HG03039 (cell line): ENCODE results near the gene GPR35.

Experiments used
- ATAC-seq: cut with Tn5 transposase; IDR thresholded peaks from one replicate; pipeline ENCODE4 v1.9.1; 2021; ENCODE audit warnings: mild to moderate bottlenecking, moderate library complexity; ENCODE audit not compliant: unreplicated experiment

GPR35 gene

DNA sequence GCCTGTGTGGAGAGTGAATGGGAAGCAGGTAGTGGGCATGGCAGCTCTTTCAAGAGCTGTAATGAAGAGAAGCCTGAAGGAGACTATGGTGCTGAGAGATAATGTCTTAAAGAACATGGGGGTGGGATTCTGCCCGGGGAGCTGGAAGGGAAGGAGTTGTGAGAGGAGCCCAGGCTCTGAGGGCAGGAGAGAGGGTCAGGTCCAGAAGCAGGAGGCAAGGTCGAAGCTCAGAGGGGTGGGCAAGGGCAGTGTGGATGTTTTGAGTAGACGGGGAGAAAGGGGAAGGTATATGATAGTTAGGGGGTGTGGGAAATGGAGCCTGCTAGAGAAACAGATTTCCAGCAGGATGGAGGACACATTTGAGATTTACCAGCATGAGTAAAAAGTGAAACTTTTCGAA is 36.6 kb upstream of the GPR35 start:
- no peak for ATAC-seq

DNA sequence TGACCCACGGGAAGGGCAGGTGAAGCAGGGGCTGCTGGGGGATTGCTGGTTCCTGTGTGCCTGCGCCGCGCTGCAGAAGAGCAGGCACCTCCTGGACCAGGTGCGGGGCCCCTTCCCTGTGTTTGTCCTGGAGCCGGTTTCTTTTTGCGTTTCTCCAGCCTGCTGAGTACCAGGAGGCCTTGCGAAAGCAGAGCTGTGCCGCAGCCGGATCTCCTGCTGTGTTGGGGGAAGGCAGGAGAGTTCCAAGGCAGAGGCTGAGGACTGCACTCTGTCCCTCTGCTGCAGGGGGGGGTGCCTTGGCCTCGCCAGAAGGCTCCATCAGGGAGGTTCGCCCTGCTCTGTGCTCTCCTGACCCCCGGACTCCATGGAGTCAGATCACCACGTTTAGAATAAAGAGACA is 35.9 kb upstream of the GPR35 start:
- no peak for ATAC-seq

DNA sequence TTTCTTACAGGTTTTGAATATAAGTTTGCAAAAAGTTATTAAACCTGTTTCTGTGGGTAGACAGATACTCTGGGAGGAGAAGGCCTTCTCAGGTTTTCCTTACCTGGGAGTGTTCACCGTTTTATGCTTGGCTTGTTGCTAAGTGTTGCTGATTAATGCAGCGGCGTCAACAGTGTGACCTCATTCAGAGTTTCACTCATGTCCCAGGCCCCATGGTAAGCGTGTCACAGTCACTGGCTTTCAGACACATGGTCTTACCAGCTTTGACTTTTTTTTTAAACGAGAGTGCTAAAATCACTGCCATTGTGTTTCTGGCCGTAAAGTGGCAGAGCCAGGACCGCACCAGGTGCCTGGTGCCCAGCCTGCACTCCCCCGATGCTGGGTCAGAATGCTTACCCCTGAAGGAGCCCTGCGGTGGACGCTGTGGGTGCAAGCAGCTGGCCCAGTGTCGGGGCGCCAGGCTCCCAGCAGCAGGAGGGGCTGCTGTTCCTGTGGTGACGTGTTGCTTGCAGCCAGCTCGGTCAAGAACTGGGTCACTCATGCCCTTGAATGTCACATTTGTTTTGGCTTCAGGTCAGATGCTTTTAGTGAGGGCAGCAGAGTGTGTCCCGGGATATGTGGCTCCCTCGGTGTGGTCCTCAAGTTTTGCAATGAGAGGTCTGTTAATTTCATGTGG is 35.3 kb upstream of the GPR35 start:
- no peak for ATAC-seq

DNA sequence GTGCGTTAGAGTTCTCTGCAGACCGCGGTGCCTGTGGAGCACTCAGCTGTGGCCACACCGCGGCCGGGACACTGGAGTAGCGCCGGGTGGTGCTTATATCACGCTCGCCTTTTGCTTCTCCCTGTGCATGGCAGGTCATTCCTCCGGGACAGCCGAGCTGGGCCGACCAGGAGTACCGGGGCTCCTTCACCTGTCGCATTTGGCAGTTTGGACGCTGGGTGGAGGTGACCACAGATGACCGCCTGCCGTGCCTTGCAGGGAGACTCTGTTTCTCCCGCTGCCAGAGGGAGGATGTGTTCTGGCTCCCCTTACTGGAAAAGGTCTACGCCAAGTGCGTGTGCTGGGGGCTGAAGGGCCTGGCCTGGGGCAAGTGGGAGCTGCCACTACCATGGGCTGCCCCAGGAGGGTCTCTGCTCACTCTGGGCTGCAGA is 34.6 kb upstream of the GPR35 start:
- no peak for ATAC-seq

DNA sequence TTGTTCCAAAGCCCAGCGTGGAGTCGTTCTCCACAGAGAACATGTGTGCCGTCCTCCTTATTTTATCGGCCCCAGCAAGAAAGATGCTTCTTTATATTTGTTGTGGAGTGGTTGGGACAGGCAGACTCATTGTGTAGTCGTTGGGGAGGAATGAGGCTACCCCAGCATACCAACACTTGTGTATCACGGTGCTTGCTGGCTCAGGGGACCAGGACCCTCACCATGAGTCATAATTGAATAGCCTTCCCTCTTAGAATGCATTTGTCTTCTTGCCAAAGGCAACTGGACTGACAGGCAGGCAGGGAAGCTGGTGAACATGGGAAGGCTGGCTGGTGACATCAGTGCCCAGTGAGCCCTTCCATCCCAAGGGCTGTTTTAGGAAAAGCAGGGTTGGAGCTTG is 34.1 kb upstream of the GPR35 start:
- no peak for ATAC-seq

DNA sequence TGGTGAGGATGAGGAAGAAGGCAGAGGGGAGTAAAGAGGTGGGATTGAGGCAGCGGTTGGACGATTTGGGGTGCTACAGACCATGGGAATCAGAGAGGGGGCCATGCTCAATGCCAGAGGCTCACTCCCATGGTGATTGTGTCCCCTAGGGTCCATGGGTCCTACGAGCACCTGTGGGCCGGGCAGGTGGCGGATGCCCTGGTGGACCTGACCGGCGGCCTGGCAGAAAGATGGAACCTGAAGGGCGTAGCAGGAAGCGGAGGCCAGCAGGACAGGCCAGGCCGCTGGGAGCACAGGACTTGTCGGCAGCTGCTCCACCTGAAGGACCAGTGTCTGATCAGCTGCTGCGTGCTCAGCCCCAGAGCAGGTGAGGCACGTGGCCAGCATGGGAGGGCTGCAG is 33.5 kb upstream of the GPR35 start:
- no peak for ATAC-seq

DNA sequence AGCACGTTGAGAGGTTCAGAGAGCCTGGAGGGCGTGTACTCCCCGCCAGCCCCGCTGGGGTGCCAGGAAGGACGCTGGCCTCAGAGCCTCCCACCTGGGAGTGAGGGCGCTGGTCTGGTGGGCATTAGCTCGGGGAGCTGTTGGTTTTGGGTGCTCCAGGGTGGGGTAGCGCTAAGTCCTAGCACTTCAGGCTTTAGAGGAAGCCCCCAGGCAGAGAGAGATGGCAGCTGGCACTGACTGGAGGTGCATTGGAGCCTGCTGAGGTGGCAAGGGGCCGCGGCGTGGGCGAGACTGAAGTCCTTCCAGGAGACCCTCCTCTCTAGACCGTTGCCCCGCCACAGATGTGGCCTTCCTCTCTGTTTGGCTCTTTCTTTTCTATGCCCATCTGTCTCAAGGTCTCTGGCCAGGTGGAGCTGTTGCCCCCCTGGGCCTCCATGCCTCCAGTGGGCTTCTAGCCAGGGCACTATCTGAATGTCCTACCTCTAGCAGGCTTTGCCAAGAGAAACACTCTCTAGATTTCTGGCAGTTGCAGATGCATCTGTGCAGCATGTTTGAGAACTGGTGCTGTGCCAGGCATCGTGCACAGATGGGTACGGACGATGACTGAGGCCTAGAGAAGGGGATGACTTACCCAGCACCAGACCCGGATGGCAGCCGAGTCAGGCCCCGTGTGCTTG is 32.1 kb upstream of the GPR35 start:
- ATAC-seq, result no peak

DNA sequence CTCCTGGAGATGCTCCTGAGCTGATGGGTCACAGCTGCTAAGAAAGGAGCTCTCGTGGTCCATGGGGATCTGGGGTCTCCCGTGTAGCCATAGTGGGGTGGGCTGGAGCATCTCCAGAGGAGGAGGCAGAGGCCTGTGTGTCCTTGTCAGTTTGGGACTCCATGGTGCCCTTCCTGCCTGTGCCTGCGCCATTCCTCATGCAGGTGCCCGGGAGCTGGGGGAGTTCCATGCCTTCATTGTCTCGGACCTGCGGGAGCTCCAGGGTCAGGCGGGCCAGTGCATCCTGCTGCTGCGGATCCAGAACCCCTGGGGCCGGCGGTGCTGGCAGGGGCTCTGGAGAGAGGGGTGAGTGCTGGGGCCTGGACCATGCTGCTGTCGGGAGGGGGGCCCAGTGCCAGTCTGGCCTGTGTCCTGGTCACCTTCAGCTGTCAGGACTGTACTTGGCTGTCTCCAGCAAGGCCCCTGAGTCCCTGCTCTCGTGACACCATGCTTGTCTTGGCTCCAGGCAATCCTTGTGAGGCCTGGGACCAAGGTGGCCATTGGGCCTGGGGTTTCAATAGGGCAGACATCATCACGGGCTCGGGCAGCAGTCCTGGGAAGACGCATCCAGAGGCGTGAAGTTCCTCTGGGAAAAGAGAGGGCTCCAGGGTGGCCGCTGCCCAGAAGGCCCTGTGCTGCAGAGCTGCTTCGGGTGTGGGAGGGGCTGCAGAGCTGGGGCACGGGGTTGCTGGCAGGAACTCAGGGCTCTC is 31.4 kb upstream of the GPR35 start:
- no peak for ATAC-seq

DNA sequence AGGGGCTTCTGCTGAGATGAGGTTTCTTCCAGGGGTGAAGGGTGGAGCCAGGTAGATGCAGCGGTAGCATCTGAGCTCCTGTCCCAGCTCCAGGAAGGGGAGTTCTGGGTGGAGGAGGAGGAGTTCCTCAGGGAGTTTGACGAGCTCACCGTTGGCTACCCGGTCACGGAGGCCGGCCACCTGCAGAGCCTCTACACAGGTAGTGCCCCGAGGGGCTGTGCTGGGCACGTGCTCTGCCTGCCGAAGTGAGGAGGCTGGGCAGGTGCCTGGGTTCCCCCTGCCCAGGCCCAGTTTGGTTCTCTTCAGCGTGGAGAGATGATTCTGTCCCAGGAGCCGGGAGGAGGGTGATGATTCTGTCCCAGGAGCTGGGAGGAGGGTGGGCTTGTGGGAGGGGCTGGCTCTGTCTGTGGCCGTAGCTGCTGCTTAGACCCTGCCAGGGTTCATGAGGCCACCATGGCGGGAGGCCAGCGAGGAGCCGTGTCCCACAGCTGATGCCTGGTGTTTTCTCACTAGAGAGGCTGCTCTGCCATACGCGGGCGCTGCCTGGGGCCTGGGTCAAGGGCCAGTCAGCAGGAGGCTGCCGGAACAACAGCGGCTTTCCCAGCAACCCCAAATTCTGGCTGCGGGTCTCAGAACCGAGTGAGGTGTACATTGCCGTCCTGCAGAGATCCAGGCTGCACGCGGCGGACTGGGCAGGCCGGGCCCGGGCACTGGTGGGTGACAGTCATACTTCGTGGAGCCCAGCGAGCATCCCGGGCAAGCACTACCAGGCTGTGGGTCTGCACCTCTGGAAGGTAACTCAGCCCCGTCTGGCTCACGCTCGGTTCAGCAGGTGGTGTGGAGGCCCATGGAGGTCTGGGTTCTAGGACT is 30.5 kb upstream of the GPR35 start:
- ATAC-seq, result no peak

DNA sequence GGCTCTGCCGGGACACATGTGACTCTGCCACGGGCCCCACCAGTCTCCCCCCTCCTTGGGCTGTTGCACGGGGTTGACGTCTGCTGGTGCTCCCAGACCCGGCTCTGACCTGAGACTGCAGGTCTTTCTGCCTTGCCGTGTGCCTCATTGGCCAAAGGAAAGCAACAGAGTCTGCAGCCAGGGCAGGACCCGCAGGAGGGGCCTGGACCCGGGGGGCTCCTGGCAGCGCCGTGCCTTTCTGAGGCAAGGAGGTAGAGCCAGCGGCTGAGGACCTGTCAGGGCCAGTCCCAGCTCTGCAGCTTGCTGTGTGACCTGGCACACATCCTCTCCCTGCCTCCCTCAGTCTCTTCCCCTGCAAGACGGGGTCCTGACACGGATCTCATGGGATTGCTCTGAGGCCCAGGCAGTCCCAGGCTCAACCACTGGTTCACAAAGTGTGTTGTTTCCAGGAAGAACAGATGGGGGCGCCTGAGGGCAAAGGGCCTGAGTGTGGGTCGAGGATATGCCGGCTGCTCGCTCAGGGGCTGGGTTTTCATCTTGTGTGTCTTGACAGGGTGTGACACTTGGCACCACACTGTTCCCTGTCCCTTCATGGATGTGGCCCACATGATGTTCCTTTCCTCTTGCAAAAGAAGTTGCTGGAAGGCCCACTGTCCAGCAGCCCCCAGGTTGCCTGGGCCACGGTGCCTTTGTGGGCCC is 29.8 kb upstream of the GPR35 start:
- no peak for ATAC-seq

DNA sequence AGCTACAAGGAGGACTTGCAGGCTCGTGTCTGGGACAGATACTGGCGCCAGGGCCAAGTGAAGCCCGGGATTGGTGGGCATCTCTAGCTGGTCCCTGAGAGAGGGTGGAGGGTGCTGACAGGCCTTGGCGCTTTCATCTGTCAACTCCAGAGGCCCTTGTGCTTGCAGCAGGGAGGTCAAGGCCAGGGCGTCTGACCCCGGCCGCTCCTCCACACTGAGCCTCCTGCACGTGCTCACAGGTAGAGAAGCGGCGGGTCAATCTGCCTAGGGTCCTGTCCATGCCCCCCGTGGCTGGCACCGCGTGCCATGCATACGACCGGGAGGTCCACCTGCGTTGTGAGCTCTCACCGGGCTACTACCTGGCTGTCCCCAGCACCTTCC is 29.2 kb upstream of the GPR35 start:
- no peak for ATAC-seq

DNA sequence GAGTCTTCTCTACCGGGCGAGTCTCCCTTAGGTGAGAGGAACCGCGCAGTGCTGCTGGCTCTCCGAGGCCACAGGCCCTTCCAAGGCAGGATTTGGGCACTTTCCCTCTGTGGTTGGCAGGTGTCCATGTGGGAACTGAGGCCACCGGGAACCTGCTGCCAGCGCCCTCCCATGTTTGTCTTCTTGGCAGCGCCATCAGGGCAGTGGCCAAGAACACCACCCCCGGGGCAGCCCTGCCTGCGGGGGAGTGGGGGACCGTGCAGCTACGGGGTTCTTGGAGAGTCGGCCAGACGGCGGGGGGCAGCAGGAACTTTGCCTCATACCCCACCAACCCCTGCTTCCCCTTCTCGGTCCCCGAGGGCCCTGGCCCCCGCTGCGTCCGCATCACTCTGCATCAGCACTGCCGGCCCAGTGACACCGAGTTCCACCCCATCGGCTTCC is 28.8 kb upstream of the GPR35 start:
- ATAC-seq, result no peak

DNA sequence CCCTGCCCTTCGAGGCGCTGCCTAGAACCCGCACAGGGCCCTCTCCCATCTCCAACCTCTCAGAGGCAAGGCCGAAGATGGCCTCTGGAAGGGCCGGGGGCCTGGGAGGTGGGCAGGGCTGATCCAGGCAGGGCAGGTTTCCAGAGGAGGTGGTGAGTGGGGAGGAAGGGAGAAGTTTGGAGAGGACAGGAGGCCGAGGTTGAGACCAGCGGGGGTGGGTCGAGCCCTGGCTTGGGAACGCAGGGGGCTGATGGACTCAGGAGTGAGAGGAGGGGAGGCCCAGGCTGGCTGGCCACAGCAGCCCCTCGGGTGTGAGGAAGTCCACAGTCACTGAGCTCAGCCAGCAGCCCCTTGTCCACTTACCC is 28.2 kb upstream of the GPR35 start:
- ATAC-seq, result no peak

DNA sequence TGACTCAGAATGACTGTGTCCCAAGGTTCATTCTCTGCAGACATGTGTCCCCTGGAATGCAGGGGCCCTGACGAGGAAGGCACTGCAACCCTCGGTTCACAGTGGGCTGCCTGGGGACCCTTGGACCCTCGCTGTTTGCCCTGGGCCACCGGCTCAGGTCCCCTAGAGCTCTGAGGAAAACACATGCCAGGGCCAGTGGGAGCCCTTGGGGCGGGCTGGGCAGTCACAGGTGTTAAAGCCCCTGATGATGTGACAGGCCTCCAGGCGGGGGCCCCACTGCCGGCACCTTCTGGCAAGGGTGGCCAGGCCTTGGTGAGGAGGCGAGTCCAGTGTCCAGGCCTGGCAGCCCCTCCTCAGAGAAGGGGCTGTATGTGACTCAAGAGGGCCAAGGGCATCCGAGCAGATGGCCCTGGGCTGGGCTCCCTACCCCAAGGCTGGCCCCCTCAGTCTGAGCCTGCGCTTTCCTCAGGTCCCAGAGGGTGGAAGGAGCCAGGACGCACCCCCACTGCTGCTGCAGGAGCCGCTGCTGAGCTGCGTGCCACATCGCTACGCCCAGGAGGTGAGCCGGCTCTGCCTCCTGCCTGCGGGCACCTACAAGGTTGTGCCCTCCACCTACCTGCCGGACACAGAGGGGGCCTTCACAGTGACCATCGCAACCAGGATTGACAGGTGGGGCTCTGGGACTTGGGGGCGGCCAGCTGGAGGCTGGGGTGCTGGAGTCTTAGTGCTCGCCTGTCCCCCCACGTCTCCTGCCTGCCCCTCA is 27.7 kb upstream of the GPR35 start:
- ATAC-seq, result no peak

DNA sequence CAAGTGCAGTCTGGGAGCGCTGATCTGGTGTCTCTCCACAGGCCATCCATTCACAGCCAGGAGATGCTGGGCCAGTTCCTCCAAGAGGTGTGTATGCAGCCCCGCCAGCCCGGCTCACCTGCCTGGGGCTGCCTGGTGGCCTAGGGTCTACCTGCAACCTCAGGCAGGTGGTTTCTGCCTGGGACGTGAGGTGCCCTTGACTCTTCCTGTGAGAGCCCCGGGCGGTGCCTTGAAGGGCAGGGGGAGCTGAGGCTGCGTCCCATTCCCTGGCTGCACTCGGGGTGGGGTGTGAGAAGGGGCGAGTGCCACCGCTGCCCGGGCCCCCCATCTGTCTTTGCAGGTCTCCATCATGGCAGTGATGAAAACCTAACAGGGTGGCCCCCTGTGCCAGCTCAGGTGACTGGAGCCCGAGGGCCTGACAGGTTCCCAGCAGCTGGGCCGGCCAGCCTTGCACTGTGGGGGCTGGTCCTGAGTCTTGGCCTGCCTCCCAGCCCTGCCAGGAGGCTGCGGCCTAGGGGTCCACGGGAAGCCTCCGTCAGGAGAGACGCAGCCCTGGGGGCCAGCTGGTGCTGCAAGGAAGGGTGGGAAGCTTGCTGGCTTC is 26.9 kb upstream of the GPR35 start:
- no peak for ATAC-seq

DNA sequence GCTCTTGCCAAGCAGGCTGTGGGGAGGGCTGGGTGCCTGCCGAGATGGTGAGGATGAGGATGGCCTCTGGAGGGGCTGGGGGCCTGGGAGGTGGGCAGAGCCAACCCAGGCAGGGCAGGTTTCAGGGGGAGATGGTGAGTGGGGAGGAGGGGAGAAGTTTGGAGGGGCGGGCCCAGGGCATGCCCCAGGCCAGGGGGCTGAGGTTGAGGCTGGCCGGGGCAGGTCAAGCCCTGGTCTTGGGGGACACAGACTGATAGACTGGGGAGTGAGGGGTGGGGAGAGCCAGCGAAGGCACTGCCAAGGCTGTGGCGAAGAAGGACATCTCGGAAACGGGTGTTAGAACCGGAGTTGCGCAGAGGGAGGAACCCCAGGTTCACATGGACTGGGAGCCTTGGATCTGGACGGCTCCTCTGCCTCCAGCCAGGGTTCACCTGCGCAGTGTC is 26.1 kb upstream of the GPR35 start:
- no peak for ATAC-seq

DNA sequence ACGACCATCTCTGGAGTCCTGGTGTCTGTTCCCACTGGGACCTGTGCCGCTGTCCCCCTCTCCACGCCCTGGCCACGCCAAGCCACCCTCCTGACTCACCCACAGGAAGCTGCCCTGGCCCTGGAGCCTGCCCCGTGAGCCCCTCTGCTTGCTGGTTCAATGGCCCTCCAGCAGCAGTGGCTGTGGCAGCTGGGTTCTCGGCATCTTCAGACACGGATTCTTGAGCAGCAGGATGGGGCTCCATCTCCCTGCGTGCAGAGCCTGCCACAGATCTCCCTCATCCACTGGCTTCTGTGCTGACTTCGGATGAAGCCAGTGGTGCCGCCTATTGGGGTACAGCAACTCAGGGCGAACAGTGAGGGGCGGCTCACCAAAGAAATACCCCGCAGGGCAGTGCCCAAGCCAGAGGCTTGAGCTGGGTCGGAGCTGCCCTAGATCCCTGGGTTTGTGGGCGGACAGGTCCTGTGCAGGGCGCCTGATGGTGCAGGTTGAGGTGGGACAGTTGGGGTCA is 24.8 kb upstream of the GPR35 start:
- ATAC-seq, result no peak

DNA sequence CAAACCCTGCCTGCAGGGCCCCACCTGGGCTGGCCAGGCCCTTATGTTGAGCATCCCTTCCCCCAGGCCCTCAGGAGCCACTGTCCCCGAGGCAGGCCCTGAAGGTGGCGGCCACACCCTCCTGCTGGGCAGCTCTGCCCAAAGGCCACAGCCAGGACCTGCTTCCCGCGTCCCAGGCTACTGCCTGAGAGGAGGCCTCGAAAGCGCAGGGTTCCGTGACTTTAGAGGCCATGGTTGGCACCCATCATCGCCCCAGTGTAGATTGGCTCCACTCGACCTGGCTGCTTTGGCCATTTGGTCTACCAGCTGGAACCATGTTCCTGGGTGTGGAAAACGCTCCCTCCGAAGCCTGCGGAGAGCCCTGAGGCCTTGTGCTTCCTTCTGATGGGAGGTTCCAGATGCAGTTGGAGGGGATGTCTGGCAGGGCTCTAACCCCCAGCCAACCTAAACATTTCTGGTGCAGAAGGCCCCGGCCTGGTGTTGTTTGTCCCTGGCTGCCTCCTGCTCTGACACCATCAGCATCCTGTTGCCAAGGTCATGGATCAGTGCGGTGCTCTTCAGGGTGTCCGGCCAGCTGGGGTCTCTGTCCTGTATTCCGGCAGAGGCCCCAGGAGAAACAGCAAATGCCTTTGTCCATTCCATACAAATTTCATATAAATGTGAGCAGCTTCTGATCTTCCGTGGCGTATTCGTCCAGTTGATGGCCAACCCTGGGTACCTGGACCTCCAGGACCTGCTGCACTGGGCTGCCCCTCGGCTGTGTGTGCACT is 24.0 kb upstream of the GPR35 start:
- no peak for ATAC-seq

DNA sequence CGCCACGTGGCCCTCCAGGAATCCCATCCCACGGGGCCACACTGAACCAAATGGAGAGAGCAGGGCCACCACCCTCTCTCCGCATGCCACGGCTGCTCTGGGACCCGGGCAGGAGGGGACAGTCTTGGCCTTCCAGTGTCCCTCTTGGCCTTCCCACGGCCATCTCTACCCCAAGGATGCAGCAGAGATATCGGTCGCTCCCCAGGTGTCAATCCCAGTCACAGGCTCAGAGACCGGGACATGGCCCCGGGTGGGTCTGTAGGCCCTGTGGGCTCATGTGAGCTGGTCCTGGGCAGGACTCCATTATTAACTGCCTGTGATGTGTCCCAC is 23.5 kb upstream of the GPR35 start:
- ATAC-seq, result no peak
